GM12891 (cell line): ENCODE measurements around the gene PIP4K2A.

ENCODE experiments used
- PAX5 ChIP-seq: IDR thresholded peaks from 2 replicates; pipeline ENCODE4 v1.6.1; 2011; ENCODE audit warnings: low read length, moderate library complexity, mild to moderate bottlenecking; ENCODE audit not compliant: insufficient read depth, severe bottlenecking
- POLR2A ChIP-seq: IDR thresholded peaks from 2 replicates; pipeline ENCODE4 v1.6.1; 2011; ENCODE audit warnings: low read depth, low read length, control low read depth
- POLR2AphosphoS5 ChIP-seq: IDR thresholded peaks from 2 replicates; pipeline ENCODE4 v1.6.1; 2011; ENCODE audit warnings: low read depth, low read length, control low read depth
- POU2F2 ChIP-seq: IDR thresholded peaks from 2 replicates; pipeline ENCODE4 v1.6.1; 2011; ENCODE audit warnings: low read depth, mild to moderate bottlenecking, control low read depth, low read length, moderate library complexity
- TAF1 ChIP-seq: IDR thresholded peaks from 2 replicates; pipeline ENCODE4 v1.6.1; 2011; ENCODE audit warnings: low read depth, low read length, control low read depth

- TF ChIP-seq POLR2AphosphoS5: no peak
- TF ChIP-seq PAX5: no peak
- TF ChIP-seq POLR2A: no peak
- no peak for TF ChIP-seq TAF1
- no peak for TF ChIP-seq POU2F2
Observed at GRCh38 chr10:22620140-22620857, 94.1 kb downstream of the PIP4K2A start.
